Measurements from ENCODE around the gene CYTH3.

CYTH3 gene

DNA sequence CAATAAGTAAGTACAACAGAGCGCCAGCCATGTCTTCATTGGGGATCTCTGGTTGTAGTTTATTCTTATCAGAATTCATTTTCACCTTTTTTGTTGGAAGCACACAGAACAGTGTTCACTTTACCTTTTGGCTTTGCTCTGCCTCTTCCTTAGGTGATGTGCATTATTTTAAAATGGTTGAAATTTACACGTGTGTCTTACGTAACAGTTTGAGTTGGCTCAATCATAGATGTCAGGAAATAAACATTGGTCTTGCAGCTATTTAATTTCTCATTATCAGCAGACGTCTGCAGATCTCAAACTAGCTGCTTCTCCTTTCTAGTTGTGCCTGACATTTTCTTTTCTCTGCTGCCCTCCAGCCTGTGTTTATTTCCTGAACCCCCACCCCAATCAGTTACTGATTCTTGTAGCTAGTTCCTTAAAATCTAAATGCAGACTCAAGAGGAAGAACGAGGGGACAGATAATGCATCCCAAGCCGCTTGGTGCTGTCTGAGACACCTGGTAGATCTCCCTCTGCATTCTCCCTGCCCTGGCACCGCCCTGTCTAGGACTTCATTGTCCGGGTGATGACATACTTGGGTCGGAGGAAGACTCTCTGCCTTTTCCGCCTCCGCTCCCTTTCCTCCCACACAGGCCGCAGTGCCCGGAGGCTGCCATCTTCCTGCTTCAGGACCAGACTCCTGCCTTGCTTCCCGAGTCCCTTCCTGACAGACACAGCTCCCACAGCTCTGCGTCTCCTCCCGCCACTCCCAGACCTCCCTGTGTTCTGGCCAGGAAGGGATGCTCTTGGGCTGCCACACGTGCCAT lies 133.0 kb downstream of the CYTH3 start:
- Histone ChIP-seq H3K9ac (ENCODE audit: low read depth, low read length) (no peak overlapping the region), H3K36me3 (ENCODE audit: control insufficient read depth, insufficient read depth, low read length) (peaks cover 73% of the 10 kb centered on the region), H3K27ac (ENCODE audit: low read depth, low read length) (no peak overlapping the region), H3K27me3 (ENCODE audit: control insufficient read depth, insufficient read depth, low read length) (no peaks in the 10 kb centered on the region), H3K4me1 (ENCODE audit: control insufficient read depth, insufficient read depth, low read length) (no peaks in the 10 kb centered on the region), H3K9me3 (ENCODE audit: control insufficient read depth, insufficient read depth, low read length) (no peaks in the 10 kb centered on the region), H3K4me3 (ENCODE audit: low read depth, low read length) (no peak overlapping the region)

DNA sequence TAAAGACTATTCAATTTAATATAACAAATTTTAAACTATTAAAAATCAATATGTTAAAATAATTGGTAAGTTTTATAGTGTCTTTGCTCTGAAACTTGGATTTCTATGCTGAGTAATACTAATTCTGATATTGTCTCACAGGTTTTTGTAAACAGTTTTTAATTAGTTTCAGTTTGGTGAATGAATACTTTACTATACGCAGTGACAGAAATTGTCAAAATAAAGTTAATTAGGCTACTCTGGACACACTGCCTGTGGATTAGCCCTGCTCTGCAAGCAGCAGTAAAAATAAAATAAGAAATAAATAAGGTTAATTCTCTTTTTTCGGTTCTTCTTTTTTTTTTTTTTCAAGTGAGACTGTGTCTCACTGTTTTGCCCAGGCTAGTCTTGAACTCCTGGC lies 135.9 kb downstream of the CYTH3 start:
- no peak overlapping the region for H3K9ac ChIP-seq (ENCODE audit: low read depth, low read length)
- no peaks in the 10 kb centered on the region for H3K4me1 ChIP-seq (ENCODE audit: control insufficient read depth, insufficient read depth, low read length)
- H3K27ac ChIP-seq (ENCODE audit: low read depth, low read length), result no peak overlapping the region
- no peaks in the 10 kb centered on the region for H3K9me3 ChIP-seq (ENCODE audit: control insufficient read depth, insufficient read depth, low read length)
- peaks cover 57% of the 10 kb centered on the region for H3K36me3 ChIP-seq (ENCODE audit: control insufficient read depth, insufficient read depth, low read length)
- H3K27me3 ChIP-seq (ENCODE audit: control insufficient read depth, insufficient read depth, low read length), result no peaks in the 10 kb centered on the region
- no peak overlapping the region for H3K4me3 ChIP-seq (ENCODE audit: low read depth, low read length)

DNA sequence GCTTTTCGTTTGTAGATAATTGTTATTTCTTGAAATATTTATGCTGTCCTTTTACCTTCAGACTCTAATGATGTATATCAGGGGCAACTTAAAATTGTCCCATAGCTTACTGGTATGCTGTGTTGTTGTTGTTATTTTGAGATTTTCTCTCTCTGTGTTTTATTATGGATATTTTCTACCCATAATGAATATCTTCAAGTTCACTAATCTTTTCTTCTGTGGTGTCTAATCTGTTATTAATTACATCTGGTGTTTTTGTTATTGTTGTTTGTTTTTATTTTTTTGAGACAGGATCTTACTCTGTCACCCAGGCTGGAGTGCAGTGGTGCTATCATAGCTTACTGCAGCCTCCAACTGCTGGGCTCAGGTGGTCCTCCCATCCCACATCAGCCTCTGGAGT lies 139.2 kb downstream of the CYTH3 start:
- no peaks in the 10 kb centered on the region for H3K9me3 ChIP-seq (ENCODE audit: control insufficient read depth, insufficient read depth, low read length)
- no peaks in the 10 kb centered on the region for H3K27me3 ChIP-seq (ENCODE audit: control insufficient read depth, insufficient read depth, low read length)
- peaks cover 47% of the 10 kb centered on the region for H3K36me3 ChIP-seq (ENCODE audit: control insufficient read depth, insufficient read depth, low read length)
- H3K4me3 ChIP-seq (ENCODE audit: low read depth, low read length), result no peak overlapping the region
- no peak overlapping the region for H3K27ac ChIP-seq (ENCODE audit: low read depth, low read length)
- H3K4me1 ChIP-seq (ENCODE audit: control insufficient read depth, insufficient read depth, low read length), result no peaks in the 10 kb centered on the region
- no peak overlapping the region for H3K9ac ChIP-seq (ENCODE audit: low read depth, low read length)

DNA sequence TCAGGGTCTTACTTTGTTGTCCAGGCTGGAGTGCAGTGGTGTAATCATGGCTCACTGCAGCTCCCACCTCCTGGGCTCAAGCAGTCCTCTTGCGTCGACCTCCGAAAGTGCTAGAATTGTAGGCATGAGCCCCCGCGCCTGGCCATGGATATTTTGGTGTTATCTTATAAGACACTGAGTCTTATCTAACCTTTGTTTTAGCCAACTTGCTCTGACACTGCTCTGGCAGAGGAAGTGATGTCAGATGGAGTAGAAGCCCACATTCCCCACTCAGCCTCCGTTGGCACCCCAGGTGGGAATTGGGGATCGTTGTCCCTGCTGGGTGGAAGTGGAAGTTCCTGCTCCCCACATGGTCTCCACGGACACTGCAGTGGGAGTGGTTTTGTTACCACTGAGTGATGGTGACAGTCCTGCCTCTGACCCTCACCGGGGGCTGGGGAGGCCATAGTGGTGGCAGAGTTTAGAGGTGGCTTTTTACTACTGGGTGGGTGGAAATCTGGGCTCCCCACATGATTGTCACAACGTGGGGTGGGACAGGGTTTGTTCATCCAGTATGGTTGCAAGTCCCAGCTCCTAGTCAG lies 142.3 kb downstream of the CYTH3 start:
- Histone ChIP-seq H3K9me3 (ENCODE audit: control insufficient read depth, insufficient read depth, low read length) (no peaks in the 10 kb centered on the region), H3K4me1 (ENCODE audit: control insufficient read depth, insufficient read depth, low read length) (no peaks in the 10 kb centered on the region), H3K9ac (ENCODE audit: low read depth, low read length) (no peak overlapping the region), H3K4me3 (ENCODE audit: low read depth, low read length) (no peak overlapping the region), H3K36me3 (ENCODE audit: control insufficient read depth, insufficient read depth, low read length) (peaks cover 46% of the 10 kb centered on the region), H3K27me3 (ENCODE audit: control insufficient read depth, insufficient read depth, low read length) (no peaks in the 10 kb centered on the region), H3K27ac (ENCODE audit: low read depth, low read length) (no peak overlapping the region)

DNA sequence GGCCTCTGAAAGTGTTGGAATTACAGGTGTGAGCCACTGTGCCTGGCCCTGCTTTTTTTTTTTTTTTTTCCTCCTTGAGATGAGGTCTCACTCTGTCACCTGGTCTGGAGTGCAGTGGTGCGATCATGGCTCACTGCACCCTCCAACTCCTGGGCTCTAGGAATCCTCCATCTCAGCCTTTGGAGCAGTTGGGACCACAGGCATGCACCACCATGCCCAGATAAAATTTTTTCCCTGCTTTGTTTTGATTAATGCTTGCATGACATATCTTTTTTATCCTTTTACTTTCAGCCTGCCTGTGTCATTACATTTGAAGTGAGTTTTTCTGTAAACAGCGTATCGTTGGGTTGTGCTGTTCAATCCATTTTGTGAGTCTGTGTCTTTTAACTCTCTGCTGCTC lies 144.2 kb downstream of the CYTH3 start:
- Histone ChIP-seq H3K9ac (ENCODE audit: low read depth, low read length) (no peak overlapping the region), H3K27me3 (ENCODE audit: control insufficient read depth, insufficient read depth, low read length) (no peaks in the 10 kb centered on the region), H3K4me1 (ENCODE audit: control insufficient read depth, insufficient read depth, low read length) (no peaks in the 10 kb centered on the region), H3K9me3 (ENCODE audit: control insufficient read depth, insufficient read depth, low read length) (no peaks in the 10 kb centered on the region), H3K36me3 (ENCODE audit: control insufficient read depth, insufficient read depth, low read length) (peaks cover 50% of the 10 kb centered on the region), H3K4me3 (ENCODE audit: low read depth, low read length) (no peak overlapping the region), H3K27ac (ENCODE audit: low read depth, low read length) (no peak overlapping the region)

DNA sequence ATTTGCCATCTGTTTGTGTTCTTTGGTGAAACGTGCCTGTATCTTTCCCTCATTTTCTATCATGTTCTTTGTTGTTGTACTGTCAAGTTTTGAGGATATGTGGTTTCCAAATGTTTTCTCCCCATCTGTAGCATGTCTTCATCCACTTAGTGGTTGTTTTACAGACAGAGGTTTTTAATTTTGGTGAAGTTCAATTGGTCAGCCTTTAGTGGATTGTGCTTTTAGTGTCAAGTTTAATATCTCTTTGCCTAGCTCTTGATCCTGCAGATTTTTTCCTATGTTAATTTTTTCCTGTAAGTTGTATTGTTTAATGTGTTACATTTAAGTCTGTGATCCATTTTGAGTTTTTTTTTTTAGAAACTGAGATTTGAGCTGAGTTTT lies 145.3 kb downstream of the CYTH3 start:
- Histone ChIP-seq H3K9me3 (ENCODE audit: control insufficient read depth, insufficient read depth, low read length) (no peaks in the 10 kb centered on the region), H3K4me3 (ENCODE audit: low read depth, low read length) (no peak overlapping the region), H3K36me3 (ENCODE audit: control insufficient read depth, insufficient read depth, low read length) (peaks cover 55% of the 10 kb centered on the region), H3K4me1 (ENCODE audit: control insufficient read depth, insufficient read depth, low read length) (no peaks in the 10 kb centered on the region), H3K9ac (ENCODE audit: low read depth, low read length) (no peak overlapping the region), H3K27me3 (ENCODE audit: control insufficient read depth, insufficient read depth, low read length) (no peaks in the 10 kb centered on the region), H3K27ac (ENCODE audit: low read depth, low read length) (no peak overlapping the region)

DNA sequence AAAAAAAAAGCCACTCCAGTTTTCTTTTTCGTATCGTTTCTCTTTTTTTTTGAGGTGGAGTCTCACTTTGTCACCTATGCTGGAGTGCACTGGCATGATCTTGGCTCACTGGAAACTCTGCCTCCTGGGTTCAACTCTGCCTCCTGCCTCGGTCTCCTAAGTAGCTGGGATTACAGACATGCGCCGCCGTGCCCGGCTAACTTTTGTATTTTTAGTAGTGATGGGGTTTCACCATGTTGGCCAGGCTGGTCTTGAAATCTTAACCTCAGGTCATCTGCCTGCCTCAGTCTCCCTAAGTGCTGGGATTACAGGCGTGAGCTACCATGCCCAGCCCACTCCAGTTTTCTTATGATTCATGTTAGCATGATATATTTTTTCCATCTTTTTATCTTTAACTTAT lies 148.6 kb downstream of the CYTH3 start:
- no peak overlapping the region for H3K4me3 ChIP-seq (ENCODE audit: low read depth, low read length)
- H3K4me1 ChIP-seq (ENCODE audit: control insufficient read depth, insufficient read depth, low read length), result no peaks in the 10 kb centered on the region
- H3K27me3 ChIP-seq (ENCODE audit: control insufficient read depth, insufficient read depth, low read length), result no peaks in the 10 kb centered on the region
- H3K27ac ChIP-seq (ENCODE audit: low read depth, low read length), result no peak overlapping the region
- H3K9me3 ChIP-seq (ENCODE audit: control insufficient read depth, insufficient read depth, low read length), result no peaks in the 10 kb centered on the region; the same call in 1 of the 2 replicates
- H3K36me3 ChIP-seq (ENCODE audit: control insufficient read depth, insufficient read depth, low read length), result peaks cover 62% of the 10 kb centered on the region
- H3K9ac ChIP-seq (ENCODE audit: low read depth, low read length), result no peak overlapping the region

DNA sequence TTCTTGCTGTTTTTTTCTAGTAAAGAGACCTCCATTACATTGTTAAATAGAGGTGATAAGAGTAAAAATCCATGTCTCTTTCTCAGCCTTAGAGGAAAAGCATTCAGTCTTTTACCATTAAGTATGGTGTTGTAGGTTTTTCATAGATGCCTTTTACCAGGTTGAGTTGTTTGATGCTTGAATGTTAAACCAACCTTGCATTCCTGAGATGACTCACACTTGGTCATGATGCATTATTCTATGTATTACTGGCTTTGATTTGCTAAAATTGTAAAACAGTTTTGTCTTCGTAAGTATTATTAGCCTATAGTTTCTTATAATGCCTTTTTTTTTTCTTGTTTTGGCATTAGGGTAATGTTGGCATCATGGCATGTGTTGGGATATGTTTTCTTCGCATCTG lies 151.3 kb downstream of the CYTH3 start:
- peaks cover 70% of the 10 kb centered on the region for H3K36me3 ChIP-seq (ENCODE audit: control insufficient read depth, insufficient read depth, low read length)
- no peaks in the 10 kb centered on the region; the same call in 1 of the 2 replicates for H3K9me3 ChIP-seq (ENCODE audit: control insufficient read depth, insufficient read depth, low read length)
- H3K27ac ChIP-seq (ENCODE audit: low read depth, low read length), result no peak overlapping the region
- H3K4me1 ChIP-seq (ENCODE audit: control insufficient read depth, insufficient read depth, low read length), result no peaks in the 10 kb centered on the region
- no peak overlapping the region for H3K4me3 ChIP-seq (ENCODE audit: low read depth, low read length)
- H3K27me3 ChIP-seq (ENCODE audit: control insufficient read depth, insufficient read depth, low read length), result no peaks in the 10 kb centered on the region
- no peak overlapping the region for H3K9ac ChIP-seq (ENCODE audit: low read depth, low read length)

DNA sequence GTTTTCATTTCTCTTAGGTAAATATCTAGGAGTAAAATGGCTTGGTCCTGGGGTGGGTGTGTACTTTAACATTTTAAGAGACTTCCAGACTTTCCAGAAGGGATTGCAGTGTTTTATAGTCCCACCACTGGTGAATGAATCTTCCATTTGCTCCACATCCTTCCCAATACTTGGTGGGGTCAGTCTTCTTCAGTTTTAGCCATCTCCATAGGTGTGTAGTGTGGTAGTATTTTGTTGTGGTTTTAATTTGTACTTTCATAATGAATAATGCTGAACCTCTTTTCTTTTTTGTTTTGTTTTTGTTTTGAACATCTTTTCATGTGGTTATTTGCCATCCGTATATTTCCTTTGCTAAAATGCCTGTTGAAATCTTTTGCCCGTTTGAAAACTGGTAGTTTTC lies 154.9 kb downstream of the CYTH3 start:
- no peaks in the 10 kb centered on the region for H3K27me3 ChIP-seq (ENCODE audit: control insufficient read depth, insufficient read depth, low read length)
- peaks cover 81% of the 10 kb centered on the region for H3K36me3 ChIP-seq (ENCODE audit: control insufficient read depth, insufficient read depth, low read length)
- H3K9me3 ChIP-seq (ENCODE audit: control insufficient read depth, insufficient read depth, low read length), result no peaks in the 10 kb centered on the region; the same call in 1 of the 2 replicates
- H3K4me1 ChIP-seq (ENCODE audit: control insufficient read depth, insufficient read depth, low read length), result no peaks in the 10 kb centered on the region
- H3K4me3 ChIP-seq (ENCODE audit: low read depth, low read length), result no peak overlapping the region
- no peak overlapping the region for H3K27ac ChIP-seq (ENCODE audit: low read depth, low read length)
- H3K9ac ChIP-seq (ENCODE audit: low read depth, low read length), result no peak overlapping the region

DNA sequence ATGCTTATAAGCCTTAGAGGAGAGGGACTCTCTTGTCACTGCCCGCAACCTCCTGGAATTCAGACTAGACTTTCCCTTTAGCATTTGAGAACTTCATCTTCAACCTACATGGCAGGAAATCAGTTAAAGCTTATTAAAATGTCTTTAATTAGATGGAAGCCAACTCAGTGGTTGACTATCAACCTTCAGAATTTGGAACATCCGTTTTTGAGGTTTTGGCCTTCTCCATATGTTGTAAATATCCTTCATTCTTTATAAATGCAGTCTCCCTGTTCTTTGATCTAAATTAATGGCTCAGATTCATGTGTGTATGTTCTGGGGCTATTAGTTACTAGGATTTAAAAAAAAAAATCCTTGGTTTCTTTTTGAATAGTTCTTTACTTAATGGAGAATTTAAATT lies 156.2 kb downstream of the CYTH3 start:
- H3K27me3 ChIP-seq (ENCODE audit: control insufficient read depth, insufficient read depth, low read length), result no peaks in the 10 kb centered on the region
- no peak overlapping the region for H3K27ac ChIP-seq (ENCODE audit: low read depth, low read length)
- H3K9me3 ChIP-seq (ENCODE audit: control insufficient read depth, insufficient read depth, low read length), result no peaks in the 10 kb centered on the region; the same call in 1 of the 2 replicates
- peaks cover 78% of the 10 kb centered on the region for H3K36me3 ChIP-seq (ENCODE audit: control insufficient read depth, insufficient read depth, low read length)
- H3K9ac ChIP-seq (ENCODE audit: low read depth, low read length), result no peak overlapping the region
- H3K4me3 ChIP-seq (ENCODE audit: low read depth, low read length), result no peak overlapping the region
- H3K4me1 ChIP-seq (ENCODE audit: control insufficient read depth, insufficient read depth, low read length), result no peaks in the 10 kb centered on the region

All from HUES48 (cell line).